ENCODE data around the gene BATF.

The BATF gene

GRCh38 chr14:75563931-75564330 is 41.7 kb downstream of the BATF start:
- DNase-seq: no peak

- DNase-seq: no peak
These were observed 42.8 kb downstream of the BATF start for GRCh38 chr14:75565056-75565455.

GRCh38 chr14:75566321-75566720 is 44.1 kb downstream of the BATF start:
- peak; percentile 67 for DNase-seq

- DNase-seq: no peak
These were observed 44.5 kb downstream of the BATF start for GRCh38 chr14:75566752-75567151.

- no peak for DNase-seq
These were observed 45.9 kb downstream of the BATF start for GRCh38 chr14:75568140-75568539.

- DNase-seq: no peak
These were observed 46.5 kb downstream of the BATF start for GRCh38 chr14:75568791-75569190.

- no peak for DNase-seq
These were observed 48.5 kb downstream of the BATF start for GRCh38 chr14:75570797-75571196.

GRCh38 chr14:75572104-75572503 is 49.8 kb downstream of the BATF start:
- DNase-seq: no peak

GRCh38 chr14:75577090-75577489 is 54.8 kb downstream of the BATF start:
- DNase-seq: no peak

GRCh38 chr14:75577729-75578101 is 55.4 kb downstream of the BATF start:
- DNase-seq: peak; percentile 58

- peak; percentile 47 for DNase-seq
These were observed 56.0 kb downstream of the BATF start, which contains the start of gene FLVCR2 for GRCh38 chr14:75578102-75578785. Gene FLVCR2 (plus strand): TSS chr14:75578620. CDS start chr14:75578973, 353 bp downstream.

- DNase-seq: no peak
These were observed 56.6 kb downstream of the BATF start for GRCh38 chr14:75578786-75579337.

GRCh38 chr14:75579338-75579864 is 57.1 kb downstream of the BATF start:
- DNase-seq: no peak

GRCh38 chr14:75579882-75580281 is 57.6 kb downstream of the BATF start:
- DNase-seq: no peak

GRCh38 chr14:75587388-75587787 is 65.1 kb downstream of the BATF start:
- DNase-seq: no peak

- no peak for DNase-seq
These were observed 67.7 kb downstream of the BATF start for GRCh38 chr14:75589931-75590330.

- DNase-seq: no peak
These were observed 69.2 kb downstream of the BATF start for GRCh38 chr14:75591331-75591946.

- DNase-seq: no peak
These were observed 69.8 kb downstream of the BATF start for GRCh38 chr14:75591987-75592575.

- no peak for DNase-seq
These were observed 73.0 kb downstream of the BATF start for GRCh38 chr14:75595226-75595625.

Measured in activated CD4-positive, alpha-beta T cell treated with anti-CD3 and anti-CD28 coated beads for 1 hour (primary cell).